Activated CD8-positive, alpha-beta memory T cell treated with anti-CD3 and anti-CD28 coated beads, Interleukin-2, amount 10 ng/mL, durations not matched to agents 7 days and 5 days (primary cell): ENCODE data around the gene CAMK2G. TPM values are rescaled to one million over a fixed set of nuclear protein-coding genes. Genes with fewer than 3 reads are reported as not detected.
"Not testable (repeated sequence)": the region's sequence is repeated elsewhere in the genome, so short reads cannot be mapped to it uniquely, and the experiment has no call there.

ENCODE experiments used
- ATAC-seq: fragments of 150-1000 bp; cut with Tn5 transposase; one replicate; pipeline ENCODE4 v1.10.0; 2021; ENCODE audit warnings: moderate library complexity
- CTCF ChIA-PET: fragments of 350-600 bp; sonication (Branson Sonifier 250); formaldehyde crosslinking; loops from one replicate; lab custom pipeline; 2021; ENCODE audit warnings: antibody characterized with exemption; lab: Charles Lee
- DNase-seq: peaks from one replicate; pipeline ENCODE4 v3.0.0-alpha.2; 2020
- H3K27ac Mint-ChIP-seq: one replicate; pipeline ENCODE4 v1.8.0; 2021; ENCODE audit warnings: mild to moderate bottlenecking, mixed read lengths
- H3K27me3 Mint-ChIP-seq: one replicate; pipeline ENCODE4 v1.8.0; 2021; ENCODE audit warnings: mixed read lengths
- H3K36me3 Mint-ChIP-seq: one replicate; pipeline ENCODE4 v1.8.0; 2021; ENCODE audit warnings: mild to moderate bottlenecking, mixed read lengths
- H3K4me1 Mint-ChIP-seq: one replicate; pipeline ENCODE4 v1.8.0; 2021; ENCODE audit warnings: mixed read lengths
- H3K4me3 Mint-ChIP-seq: one replicate; pipeline ENCODE4 v1.8.0; 2021; ENCODE audit warnings: mild to moderate bottlenecking, moderate library complexity, mixed read lengths
- H3K9me3 Mint-ChIP-seq: one replicate; pipeline ENCODE4 v1.8.0; 2022; ENCODE audit warnings: low read depth, mixed read lengths
- total RNA-seq, 2 experiments: library from RNA; stranded (reverse); gene quantifications; one replicate each; pipeline ENCODE4 v1.2.3, GENCODE V29; 2021

Gene CAMK2G
- total RNA-seq, 2 experiments from 2014 or later, result 30.8 to 49.2 TPM

GRCh38 chr10:73837072-73837471 lies 37.3 kb downstream of the CAMK2G start:
- no peak overlapping the region for H3K4me3 Mint-ChIP-seq
- H3K9me3 Mint-ChIP-seq, result no peaks in the 10 kb centered on the region
- no peaks in the 10 kb centered on the region for H3K27me3 Mint-ChIP-seq
- DNase-seq (no peak), ATAC-seq (no peak)
- CTCF ChIA-PET, result interaction anchor here (1.3 to 18.8 kb wide), 3 partner anchors 9 to 43 kb away, joined by 3 to 411 read pairs (median 4); partner anchors contain the start of gene CAMK2G
- H3K27ac Mint-ChIP-seq, result no peak overlapping the region
- no peaks in the 10 kb centered on the region for H3K4me1 Mint-ChIP-seq
- H3K36me3 Mint-ChIP-seq, result peaks cover 7% of the 10 kb centered on the region

- ATAC-seq, result no peak
- CTCF ChIA-PET, result interaction anchor here (0.6 to 18.8 kb wide), 4 partner anchors 9 to 44 kb away, joined by 3 to 411 read pairs (median 4); partner anchors contain the start of gene CAMK2G
- Mint-ChIP-seq H3K36me3 (peaks cover 5% of the 10 kb centered on the region), H3K9me3 (no peaks in the 10 kb centered on the region), H3K4me1 (no peaks in the 10 kb centered on the region), H3K27ac (no peak overlapping the region), H3K27me3 (no peaks in the 10 kb centered on the region), H3K4me3 (no peak overlapping the region)
- DNase-seq, result no peak
Observed at GRCh38 chr10:73836427-73836980, 37.9 kb downstream of the CAMK2G start.

GRCh38 chr10:73829090-73829489 lies 45.3 kb downstream of the CAMK2G start:
- H3K27ac Mint-ChIP-seq, H3K27me3 Mint-ChIP-seq, H3K4me3 Mint-ChIP-seq, H3K4me1 Mint-ChIP-seq, DNase-seq, H3K9me3 Mint-ChIP-seq, ATAC-seq, H3K36me3 Mint-ChIP-seq: not testable (repeated sequence)
- CTCF ChIA-PET, result interaction anchor here (1.3 to 2.1 kb wide), 2 partner anchors 50 to 59 kb away, joined by 3 to 8 read pairs; no protein-coding TSS in a partner anchor

- ATAC-seq (no peak), DNase-seq (no peak)
- H3K4me1 Mint-ChIP-seq, result no peaks in the 10 kb centered on the region
- no peaks in the 10 kb centered on the region for H3K27me3 Mint-ChIP-seq
- CTCF ChIA-PET, result interaction anchor here (1.3 to 2.1 kb wide), 2 partner anchors 51 to 60 kb away, joined by 3 to 8 read pairs; no protein-coding TSS in a partner anchor
- no peak overlapping the region for H3K27ac Mint-ChIP-seq
- no peaks in the 10 kb centered on the region for H3K9me3 Mint-ChIP-seq
- peaks cover 2% of the 10 kb centered on the region for H3K36me3 Mint-ChIP-seq
- no peak overlapping the region for H3K4me3 Mint-ChIP-seq
Observed at GRCh38 chr10:73828161-73828560, 46.2 kb downstream of the CAMK2G start.

- Mint-ChIP-seq H3K27me3 (no peaks in the 10 kb centered on the region), H3K4me1 (no peaks in the 10 kb centered on the region), H3K36me3 (peaks cover 4% of the 10 kb centered on the region), H3K4me3 (no peak overlapping the region), H3K27ac (no peak overlapping the region), H3K9me3 (no peaks in the 10 kb centered on the region)
- CTCF ChIA-PET, result interaction anchor here (2.1 kb wide), 1 partner anchor 52 kb away, joined by 8 read pairs; no protein-coding TSS in a partner anchor
- no peak for DNase-seq
- ATAC-seq, result no peak
Observed at GRCh38 chr10:73827346-73828089, 46.8 kb downstream of the CAMK2G start.

GRCh38 chr10:73824146-73824725 lies 50.1 kb downstream of the CAMK2G start:
- no peaks in the 10 kb centered on the region for H3K4me1 Mint-ChIP-seq
- CTCF ChIA-PET, result interaction anchor here (1.3 kb wide), 1 partner anchor 56 kb away, joined by 3 read pairs; no protein-coding TSS in a partner anchor
- no peaks in the 10 kb centered on the region for H3K27me3 Mint-ChIP-seq
- H3K36me3 Mint-ChIP-seq, result peaks cover 9% of the 10 kb centered on the region
- no peak overlapping the region for H3K27ac Mint-ChIP-seq
- ATAC-seq (no peak), DNase-seq (no peak)
- no peak overlapping the region for H3K4me3 Mint-ChIP-seq
- H3K9me3 Mint-ChIP-seq, result no peaks in the 10 kb centered on the region

- ATAC-seq, result no peak
- peaks cover 9% of the 10 kb centered on the region for H3K36me3 Mint-ChIP-seq
- no peak for DNase-seq
- H3K27ac Mint-ChIP-seq, result no peak overlapping the region
- no peak overlapping the region for H3K4me3 Mint-ChIP-seq
- H3K9me3 Mint-ChIP-seq, result no peaks in the 10 kb centered on the region
- CTCF ChIA-PET, result interaction anchor here (1.1 to 1.3 kb wide), 2 partner anchors 25 to 56 kb away, joined by 3 read pairs; no protein-coding TSS in a partner anchor
- no peaks in the 10 kb centered on the region for H3K27me3 Mint-ChIP-seq
- H3K4me1 Mint-ChIP-seq, result no peaks in the 10 kb centered on the region
Observed at GRCh38 chr10:73823391-73823790, 51.0 kb downstream of the CAMK2G start.

GRCh38 chr10:73819513-73820093 lies 54.8 kb downstream of the CAMK2G start:
- no peaks in the 10 kb centered on the region for H3K9me3 Mint-ChIP-seq
- ATAC-seq, result no peak
- CTCF ChIA-PET, result no interaction called here

GRCh38 chr10:73819081-73819480 lies 55.3 kb downstream of the CAMK2G start:
- DNase-seq, result no peak
- ATAC-seq, result no peak
- H3K9me3 Mint-ChIP-seq, result no peaks in the 10 kb centered on the region
- no peaks in the 10 kb centered on the region for H3K27me3 Mint-ChIP-seq
- H3K36me3 Mint-ChIP-seq, result peaks cover 7% of the 10 kb centered on the region
- no peaks in the 10 kb centered on the region for H3K4me1 Mint-ChIP-seq
- H3K27ac Mint-ChIP-seq, result no peak overlapping the region
- CTCF ChIA-PET, result no interaction called here
- H3K4me3 Mint-ChIP-seq, result no peak overlapping the region

More at GRCh38 chr10:73819513-73820093, 54.8 kb downstream of the CAMK2G start:
- H3K27me3 Mint-ChIP-seq, result no peaks in the 10 kb centered on the region
- H3K27ac Mint-ChIP-seq, result no peak overlapping the region
- no peaks in the 10 kb centered on the region for H3K4me1 Mint-ChIP-seq
- peaks cover 7% of the 10 kb centered on the region for H3K36me3 Mint-ChIP-seq
- H3K4me3 Mint-ChIP-seq, result no peak overlapping the region
- DNase-seq, result no peak

GRCh38 chr10:73818402-73818801 lies 56.0 kb downstream of the CAMK2G start:
- H3K27ac Mint-ChIP-seq, result no peak overlapping the region
- ATAC-seq (no peak), DNase-seq (no peak)
- H3K4me1 Mint-ChIP-seq, result no peaks in the 10 kb centered on the region
- H3K36me3 Mint-ChIP-seq, result peaks cover 7% of the 10 kb centered on the region
- CTCF ChIA-PET, result interaction anchor here (0.8 kb wide), 1 partner anchor 17 kb away, joined by 3 read pairs; no protein-coding TSS in a partner anchor
- H3K4me3 Mint-ChIP-seq, result no peak overlapping the region
- no peaks in the 10 kb centered on the region for H3K27me3 Mint-ChIP-seq
- H3K9me3 Mint-ChIP-seq, result no peaks in the 10 kb centered on the region

GRCh38 chr10:73817826-73818225 lies 56.5 kb downstream of the CAMK2G start:
- ATAC-seq (no peak), DNase-seq (no peak)
- Mint-ChIP-seq H3K4me3 (no peak overlapping the region), H3K36me3 (peaks cover 7% of the 10 kb centered on the region), H3K27me3 (no peaks in the 10 kb centered on the region), H3K9me3 (no peaks in the 10 kb centered on the region), H3K27ac (no peak overlapping the region), H3K4me1 (no peaks in the 10 kb centered on the region)
- CTCF ChIA-PET, result interaction anchor here (0.8 kb wide), 1 partner anchor 18 kb away, joined by 3 read pairs; no protein-coding TSS in a partner anchor

- Mint-ChIP-seq H3K4me3 (no peak overlapping the region), H3K27ac (no peak overlapping the region), H3K9me3 (no peaks in the 10 kb centered on the region), H3K27me3 (no peaks in the 10 kb centered on the region), H3K36me3 (peaks cover 4% of the 10 kb centered on the region), H3K4me1 (peaks cover 2% of the 10 kb centered on the region)
- no peak for DNase-seq
- no peak for ATAC-seq
- CTCF ChIA-PET, result interaction anchor here (1.7 kb wide), 1 partner anchor 62 kb away, joined by 7 read pairs; no protein-coding TSS in a partner anchor
Observed at GRCh38 chr10:73816917-73817729, 57.2 kb downstream of the CAMK2G start.
